HG03175 (cell line): ENCODE results near the gene CUL5.
"Not testable (repeated sequence)": the region's sequence is repeated elsewhere in the genome, so short reads cannot be mapped to it uniquely, and the experiment has no call there.

Source experiments
- ATAC-seq: cut with Tn5 transposase; IDR thresholded peaks from one replicate; pipeline ENCODE4 v1.9.1; 2021; ENCODE audit warnings: mild to moderate bottlenecking, moderate library complexity; ENCODE audit not compliant: unreplicated experiment

Gene CUL5

GRCh38 chr11:108019870-108020540 is 11.3 kb downstream of the CUL5 start:
- ATAC-seq, result no peak

GRCh38 chr11:108025387-108026080 is 16.8 kb downstream of the CUL5 start:
- peak; percentile 76 for ATAC-seq

GRCh38 chr11:108027057-108027456 is 18.4 kb downstream of the CUL5 start:
- no peak for ATAC-seq

- not testable (repeated sequence) for ATAC-seq
These were observed 20.2 kb downstream of the CUL5 start for GRCh38 chr11:108028822-108029441.

GRCh38 chr11:108031604-108032003 is 22.9 kb downstream of the CUL5 start:
- not testable (repeated sequence) for ATAC-seq

- no peak for ATAC-seq
These were observed 24.1 kb downstream of the CUL5 start for GRCh38 chr11:108032800-108033199.

GRCh38 chr11:108034034-108034433 is 25.3 kb downstream of the CUL5 start:
- ATAC-seq, result no peak

- ATAC-seq, result no peak
These were observed 26.3 kb downstream of the CUL5 start for GRCh38 chr11:108034952-108035351.

- no peak for ATAC-seq
These were observed 27.0 kb downstream of the CUL5 start for GRCh38 chr11:108035690-108036089.

- no peak for ATAC-seq
These were observed 28.5 kb downstream of the CUL5 start for GRCh38 chr11:108037211-108037610.

GRCh38 chr11:108037636-108038035 is 28.9 kb downstream of the CUL5 start:
- ATAC-seq, result no peak

- ATAC-seq, result no peak
These were observed 39.6 kb downstream of the CUL5 start for GRCh38 chr11:108048269-108048668.

GRCh38 chr11:108062336-108062735 is 53.6 kb downstream of the CUL5 start:
- ATAC-seq, result no peak

GRCh38 chr11:108063410-108063809 is 54.7 kb downstream of the CUL5 start:
- no peak for ATAC-seq

GRCh38 chr11:108069947-108070346 is 61.2 kb downstream of the CUL5 start:
- ATAC-seq, result peak; percentile 70

GRCh38 chr11:108084811-108085210 is 76.1 kb downstream of the CUL5 start:
- no peak for ATAC-seq

- no peak for ATAC-seq
These were observed 77.0 kb downstream of the CUL5 start for GRCh38 chr11:108085672-108086071.

- ATAC-seq, result no peak
These were observed 83.4 kb downstream of the CUL5 start for GRCh38 chr11:108092134-108092533.

- ATAC-seq, result no peak
These were observed 84.6 kb downstream of the CUL5 start for GRCh38 chr11:108093128-108093904.

- ATAC-seq, result no peak
These were observed 88.5 kb downstream of the CUL5 start for GRCh38 chr11:108097179-108097578.

- ATAC-seq, result no peak
These were observed 92.5 kb downstream of the CUL5 start for GRCh38 chr11:108101090-108101775.
